NOMO-1 treated with DMSO at 0.1 percent for 48 hours (cell line): ENCODE data around the gene PRR7.

Source experiments
- DNase-seq: peaks from one replicate; lab custom pipeline; 2025; ENCODE audit not compliant: unreplicated experiment; lab: John Stamatoyannopoulos, UW

PRR7 gene

GRCh38 chr5:177449140-177450061 is 2.8 kb downstream of the PRR7 start:
- no peak for DNase-seq

GRCh38 chr5:177450667-177451424 is 4.2 kb downstream of the PRR7 start:
- no peak for DNase-seq

GRCh38 chr5:177452688-177453638 is 6.3 kb downstream of the PRR7 start:
- DNase-seq = no peak

- DNase-seq = no peak
Measured at GRCh38 chr5:177453852-177454396, 7.3 kb downstream of the PRR7 start.

- DNase-seq = peak; percentile 88
Measured at GRCh38 chr5:177454397-177455035, 7.9 kb downstream of the PRR7 start.

- DNase-seq = peak; percentile 44
Measured at GRCh38 chr5:177455036-177455660, 8.5 kb downstream of the PRR7 start.

- DNase-seq = peak; percentile 82
Measured at GRCh38 chr5:177455661-177456590, 9.3 kb downstream of the PRR7 start.

GRCh38 chr5:177456591-177456964 is 10.0 kb downstream of the PRR7 start:
- DNase-seq = no peak

- peak; percentile 94 for DNase-seq
Measured at GRCh38 chr5:177456976-177457851, 10.6 kb downstream of the PRR7 start.

GRCh38 chr5:177457852-177458681 is 11.5 kb downstream of the PRR7 start:
- no peak for DNase-seq

- DNase-seq = no peak
Measured at GRCh38 chr5:177458912-177459350, 12.3 kb downstream of the PRR7 start.

GRCh38 chr5:177459357-177459756 is 12.7 kb downstream of the PRR7 start:
- DNase-seq = no peak

GRCh38 chr5:177459819-177460628 is 13.4 kb downstream of the PRR7 start:
- DNase-seq = no peak

- DNase-seq = peak; percentile 45
Measured at GRCh38 chr5:177462021-177462670, 15.5 kb downstream of the PRR7 start.

- DNase-seq = no peak
Measured at GRCh38 chr5:177465044-177465443, 18.4 kb downstream of the PRR7 start.
